Measurements from ENCODE around the gene SBF2.

SBF2 gene

DNA sequence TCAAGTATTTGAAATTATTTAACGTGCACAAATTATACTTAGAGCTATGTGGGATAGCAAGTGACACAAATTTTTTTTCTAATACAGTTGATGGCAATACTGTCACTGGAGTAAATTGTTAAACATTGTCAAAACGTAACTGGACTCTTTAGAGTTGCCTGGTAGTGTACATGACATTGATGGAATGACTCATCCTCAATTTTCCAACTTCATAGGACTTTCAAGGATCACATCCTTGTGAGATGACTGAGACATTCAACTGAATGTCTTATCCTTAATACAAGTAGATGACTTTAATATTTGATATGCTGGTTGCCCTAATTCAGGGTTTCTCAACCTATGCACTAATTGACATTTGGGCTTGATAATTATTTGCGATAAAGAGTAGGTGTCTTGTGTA lies 320.1 kb downstream of the SBF2 start:
- Histone ChIP-seq H3K4me3 (ENCODE audit: low read depth in 1 of 2, low read length in 1 of 2) (no peak overlapping the region), H3K4me1 (ENCODE audit: control insufficient read depth in 1 of 2, insufficient read depth in 1 of 2, low read depth in 1 of 2, low read length in 1 of 2) (no peaks in the 10 kb centered on the region), H3K36me3 (no peaks in the 10 kb centered on the region), H3K27me3 (no peaks in the 10 kb centered on the region), H3K9me3 (no peaks in the 10 kb centered on the region), H3K27ac (no peak overlapping the region)
- TF ChIP-seq, protein P1, sequence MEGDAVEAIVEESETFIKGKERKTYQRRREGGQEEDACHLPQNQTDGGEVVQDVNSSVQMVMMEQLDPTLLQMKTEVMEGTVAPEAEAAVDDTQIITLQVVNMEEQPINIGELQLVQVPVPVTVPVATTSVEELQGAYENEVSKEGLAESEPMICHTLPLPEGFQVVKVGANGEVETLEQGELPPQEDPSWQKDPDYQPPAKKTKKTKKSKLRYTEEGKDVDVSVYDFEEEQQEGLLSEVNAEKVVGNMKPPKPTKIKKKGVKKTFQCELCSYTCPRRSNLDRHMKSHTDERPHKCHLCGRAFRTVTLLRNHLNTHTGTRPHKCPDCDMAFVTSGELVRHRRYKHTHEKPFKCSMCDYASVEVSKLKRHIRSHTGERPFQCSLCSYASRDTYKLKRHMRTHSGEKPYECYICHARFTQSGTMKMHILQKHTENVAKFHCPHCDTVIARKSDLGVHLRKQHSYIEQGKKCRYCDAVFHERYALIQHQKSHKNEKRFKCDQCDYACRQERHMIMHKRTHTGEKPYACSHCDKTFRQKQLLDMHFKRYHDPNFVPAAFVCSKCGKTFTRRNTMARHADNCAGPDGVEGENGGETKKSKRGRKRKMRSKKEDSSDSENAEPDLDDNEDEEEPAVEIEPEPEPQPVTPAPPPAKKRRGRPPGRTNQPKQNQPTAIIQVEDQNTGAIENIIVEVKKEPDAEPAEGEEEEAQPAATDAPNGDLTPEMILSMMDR (IDR thresholded peaks at IDR 0.05), result no peak

DNA sequence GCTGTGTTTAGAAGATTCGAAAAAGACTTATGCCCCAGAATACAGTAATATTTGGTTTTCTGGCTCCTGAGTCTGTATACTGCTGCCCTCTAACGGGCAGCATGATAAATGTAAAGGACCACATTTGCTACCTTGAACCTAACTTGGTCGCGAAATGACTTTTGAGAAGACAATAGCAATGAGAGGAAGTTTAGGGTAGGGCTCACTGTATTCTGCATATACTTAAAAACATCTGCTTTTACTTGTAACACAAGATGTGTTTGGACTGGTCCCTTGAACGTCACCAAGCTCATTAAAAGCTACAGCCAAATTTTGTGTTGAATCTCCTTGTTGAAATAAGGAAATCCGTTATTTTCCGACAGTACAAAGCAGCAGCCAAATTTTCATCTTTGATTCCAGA lies 321.0 kb downstream of the SBF2 start:
- TF ChIP-seq, protein P1 (IDR thresholded peaks at IDR 0.05), result no peak
- Histone ChIP-seq H3K27me3 (no peaks in the 10 kb centered on the region), H3K4me1 (ENCODE audit: control insufficient read depth in 1 of 2, insufficient read depth in 1 of 2, low read depth in 1 of 2, low read length in 1 of 2) (no peaks in the 10 kb centered on the region), H3K9me3 (no peaks in the 10 kb centered on the region), H3K36me3 (no peaks in the 10 kb centered on the region), H3K4me3 (ENCODE audit: low read depth in 1 of 2, low read length in 1 of 2) (no peak overlapping the region), H3K27ac (no peak overlapping the region)

DNA sequence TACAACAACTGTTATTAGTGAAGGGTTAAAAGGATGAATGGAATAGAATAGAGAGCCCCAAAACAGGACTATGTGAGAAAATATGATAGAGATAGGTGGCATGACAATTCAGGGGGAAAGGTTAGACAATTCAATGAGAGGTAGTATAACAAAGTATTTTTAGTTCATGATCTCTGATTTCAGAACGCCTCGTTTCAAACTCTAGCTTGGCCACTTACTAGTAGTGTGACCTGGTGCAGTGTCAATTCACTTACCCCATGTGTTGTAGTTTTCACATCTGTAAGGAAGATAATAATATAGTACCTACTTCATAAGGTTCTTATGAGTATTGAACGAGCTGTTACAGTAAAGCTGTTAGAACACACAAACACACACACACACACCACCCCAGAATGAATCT lies 322.1 kb downstream of the SBF2 start:
- Histone ChIP-seq H3K9me3 (no peaks in the 10 kb centered on the region), H3K27ac (no peak overlapping the region), H3K27me3 (no peaks in the 10 kb centered on the region), H3K4me1 (ENCODE audit: control insufficient read depth in 1 of 2, insufficient read depth in 1 of 2, low read depth in 1 of 2, low read length in 1 of 2) (no peaks in the 10 kb centered on the region), H3K36me3 (no peaks in the 10 kb centered on the region), H3K4me3 (ENCODE audit: low read depth in 1 of 2, low read length in 1 of 2) (no peak overlapping the region)
- TF ChIP-seq, protein P1 (IDR thresholded peaks at IDR 0.05), result no peak

DNA sequence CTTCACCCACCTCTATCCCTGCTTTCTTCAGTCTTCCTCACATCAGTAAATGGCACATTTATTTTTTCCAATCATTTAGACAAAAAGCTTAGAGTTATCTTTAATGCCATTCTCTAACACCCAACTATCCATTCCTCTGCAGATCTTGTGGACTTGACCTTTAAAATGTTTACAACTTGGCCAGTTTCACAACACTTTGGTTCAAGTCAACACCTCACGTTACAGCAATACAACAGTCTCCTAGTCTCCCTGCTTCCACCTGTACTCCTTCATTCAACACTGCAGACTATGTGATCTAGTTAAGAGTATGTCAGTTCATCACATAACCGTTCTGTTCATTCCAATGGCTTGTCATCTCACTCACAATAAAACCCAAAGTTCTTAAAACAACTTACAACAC lies 325.0 kb downstream of the SBF2 start:
- H3K36me3 ChIP-seq, result no peaks in the 10 kb centered on the region
- H3K27ac ChIP-seq, result no peak overlapping the region
- H3K4me3 ChIP-seq (ENCODE audit: low read depth in 1 of 2, low read length in 1 of 2), result no peak overlapping the region
- no peaks in the 10 kb centered on the region for H3K4me1 ChIP-seq (ENCODE audit: control insufficient read depth in 1 of 2, insufficient read depth in 1 of 2, low read depth in 1 of 2, low read length in 1 of 2)
- H3K27me3 ChIP-seq, result no peaks in the 10 kb centered on the region
- TF ChIP-seq, protein P1 (IDR thresholded peaks at IDR 0.05), result no peak
- no peaks in the 10 kb centered on the region for H3K9me3 ChIP-seq

DNA sequence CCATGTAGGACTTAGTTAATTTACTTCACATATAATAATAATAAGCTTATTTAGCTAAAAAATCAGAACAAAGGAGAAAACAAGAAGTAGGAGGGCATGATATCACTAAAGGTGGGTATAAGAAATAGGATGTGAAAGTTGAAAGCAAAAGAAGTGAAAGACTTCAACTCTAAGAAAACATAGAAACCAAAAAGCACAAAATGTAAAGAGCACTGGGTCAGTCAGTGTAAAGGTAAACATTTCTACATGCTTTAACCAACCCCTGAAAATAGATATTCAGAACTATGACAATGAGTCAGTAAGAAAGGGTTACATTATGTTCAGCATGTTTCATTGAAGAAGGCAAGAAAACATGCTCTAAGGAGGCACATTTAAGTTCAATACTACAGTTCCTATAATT lies 331.3 kb downstream of the SBF2 start:
- H3K36me3 ChIP-seq, result peaks cover 16% of the 10 kb centered on the region
- H3K27ac ChIP-seq, result no peak overlapping the region
- H3K27me3 ChIP-seq, result no peaks in the 10 kb centered on the region
- H3K4me1 ChIP-seq (ENCODE audit: control insufficient read depth in 1 of 2, insufficient read depth in 1 of 2, low read depth in 1 of 2, low read length in 1 of 2), result no peaks in the 10 kb centered on the region
- TF ChIP-seq, protein P1 (IDR thresholded peaks at IDR 0.05), result no peak
- no peaks in the 10 kb centered on the region for H3K9me3 ChIP-seq
- no peak overlapping the region for H3K4me3 ChIP-seq (ENCODE audit: low read depth in 1 of 2, low read length in 1 of 2)

DNA sequence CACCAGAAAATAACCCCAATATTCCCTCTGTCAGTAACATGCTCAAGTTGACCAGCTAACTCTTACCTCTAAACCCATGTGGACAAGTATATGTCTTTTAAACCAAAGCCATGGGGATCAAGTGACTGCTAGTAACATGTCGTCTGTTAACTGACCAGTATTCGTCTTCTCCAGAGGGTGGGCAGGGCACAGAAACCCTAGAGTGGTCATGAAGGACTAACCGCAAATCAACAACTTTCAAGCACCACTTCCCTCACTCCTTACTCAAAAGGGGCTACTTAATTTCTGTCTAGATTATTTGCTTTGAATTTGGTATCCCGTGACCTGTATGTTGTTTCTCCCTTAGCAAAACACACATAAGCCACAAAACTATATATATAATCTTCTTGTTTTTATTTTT lies 336.9 kb downstream of the SBF2 start:
- H3K27ac ChIP-seq, result no peak overlapping the region
- H3K9me3 ChIP-seq, result no peaks in the 10 kb centered on the region
- no peak overlapping the region for H3K4me3 ChIP-seq (ENCODE audit: low read depth in 1 of 2, low read length in 1 of 2)
- H3K36me3 ChIP-seq, result peaks cover 16% of the 10 kb centered on the region
- no peaks in the 10 kb centered on the region for H3K27me3 ChIP-seq
- no peaks in the 10 kb centered on the region for H3K4me1 ChIP-seq (ENCODE audit: control insufficient read depth in 1 of 2, insufficient read depth in 1 of 2, low read depth in 1 of 2, low read length in 1 of 2)
- TF ChIP-seq, protein P1 (IDR thresholded peaks at IDR 0.05), result no peak
